SW480 (cell line): Measurements from ENCODE around the gene GLTPD2.
"Not testable (repeated sequence)": the region's sequence is repeated elsewhere in the genome, so short reads cannot be mapped to it uniquely, and the experiment has no call there.

Experiments
- DNase-seq: peaks from one replicate; pipeline ENCODE4 v3.0.0-alpha.2; 2016; ENCODE audit warnings: low spot score

Gene GLTPD2

GRCh38 chr17:4808378-4808767 lies 19.6 kb downstream of the GLTPD2 start:
- no peak for DNase-seq

GRCh38 chr17:4810696-4811290 lies 22.0 kb downstream of the GLTPD2 start:
- DNase-seq: no peak

GRCh38 chr17:4811471-4811870 lies 22.7 kb downstream of the GLTPD2 start:
- no peak for DNase-seq

DNA sequence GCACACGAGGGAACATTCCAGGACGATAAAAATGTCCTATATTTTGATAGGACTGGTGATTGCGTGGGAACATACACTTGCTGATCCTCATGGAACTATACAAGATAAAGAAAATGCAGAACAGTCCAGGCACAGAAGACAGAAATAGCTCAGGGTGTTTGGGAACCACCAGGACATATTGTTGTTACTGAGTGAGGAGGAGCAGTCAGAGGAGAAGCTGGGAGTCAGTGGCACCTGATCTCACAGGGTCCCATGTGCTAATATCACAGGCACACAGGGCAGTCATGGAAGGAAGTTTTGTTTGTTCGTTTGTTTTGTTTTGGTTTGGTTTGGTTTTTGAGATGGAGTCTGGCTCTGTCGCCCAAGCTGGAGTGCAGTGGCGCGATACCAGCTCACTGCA lies 23.9 kb downstream of the GLTPD2 start:
- no peak for DNase-seq

- DNase-seq: no peak
These were observed 26.4 kb downstream of the GLTPD2 start for GRCh38 chr17:4815043-4815675.

GRCh38 chr17:4816826-4817225 lies 28.1 kb downstream of the GLTPD2 start:
- no peak for DNase-seq

DNA sequence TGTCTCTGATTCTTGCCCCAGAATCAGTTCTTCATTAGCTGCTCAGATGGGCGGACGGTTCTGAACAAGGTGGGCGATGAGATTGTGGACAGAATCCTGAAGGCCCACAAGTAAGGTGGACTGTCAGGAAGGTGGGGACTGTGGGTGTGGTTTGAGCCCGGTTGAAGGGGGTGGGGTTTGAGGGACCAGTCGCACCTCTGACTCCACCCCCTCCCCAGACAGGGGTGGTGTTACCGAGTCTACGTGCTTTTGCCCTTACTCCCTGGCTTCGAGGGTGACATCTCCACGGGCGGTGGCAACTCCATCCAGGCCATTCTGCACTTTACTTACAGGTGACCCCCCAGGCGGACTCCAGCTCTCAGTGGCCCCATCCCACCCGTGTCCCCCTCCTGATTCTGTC lies 29.5 kb downstream of the GLTPD2 start:
- no peak for DNase-seq

GRCh38 chr17:4822835-4823234 lies 34.1 kb downstream of the GLTPD2 start:
- no peak for DNase-seq

- no peak for DNase-seq
These were observed 34.8 kb downstream of the GLTPD2 start for GRCh38 chr17:4823373-4824089.

GRCh38 chr17:4827399-4827798 lies 38.6 kb downstream of the GLTPD2 start:
- DNase-seq: no peak

GRCh38 chr17:4832829-4833177 lies 44.0 kb downstream of the GLTPD2 start:
- DNase-seq: not testable (repeated sequence)

DNA sequence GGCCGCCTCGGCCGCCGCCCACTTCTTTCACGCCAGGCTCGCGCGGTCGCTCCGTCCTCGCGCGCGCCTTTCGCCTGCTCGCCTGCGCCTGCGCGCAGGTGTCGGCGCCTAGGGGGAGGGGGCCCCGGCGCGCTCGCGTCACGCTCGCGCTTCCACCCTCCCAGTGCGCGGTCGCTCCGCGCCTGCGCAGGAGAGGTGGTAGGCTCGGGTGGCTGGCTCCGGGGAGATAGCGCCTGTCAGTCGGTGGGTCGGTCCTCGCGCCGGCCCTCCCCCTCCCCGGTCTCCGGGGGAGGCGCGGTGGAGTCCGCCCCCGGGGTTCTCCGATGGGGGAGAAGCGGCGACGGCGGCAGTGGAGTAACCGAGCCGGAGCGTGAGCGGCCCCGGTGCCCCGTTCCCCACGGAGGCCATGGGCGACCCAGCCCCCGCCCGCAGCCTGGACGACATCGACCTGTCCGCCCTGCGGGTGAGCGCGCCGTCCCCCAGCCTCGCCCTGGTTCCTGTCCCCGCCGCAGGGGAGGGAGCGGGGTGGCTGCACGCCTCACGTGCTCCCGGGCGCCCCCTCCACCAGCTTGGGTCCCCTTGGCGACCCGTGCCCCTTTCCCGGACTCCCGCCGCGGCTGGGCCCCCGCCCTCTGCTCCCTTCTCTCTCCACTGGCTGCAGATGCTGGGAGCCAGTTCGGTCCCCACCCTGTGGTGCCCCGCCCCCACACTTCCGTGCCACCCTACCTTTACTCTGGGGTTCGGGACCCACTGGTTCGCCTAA lies 44.6 kb downstream of the GLTPD2 start, which contains the start of gene MINK1:
TSS of gene MINK1 (plus strand) at position 163 of the 763 bp plus-strand sequence. CDS start at position 407, 244 bp downstream.
- peak; percentile 90 for DNase-seq

- peak; percentile 57 for DNase-seq
These were observed 45.3 kb downstream of the GLTPD2 start for GRCh38 chr17:4833941-4834680.

DNA sequence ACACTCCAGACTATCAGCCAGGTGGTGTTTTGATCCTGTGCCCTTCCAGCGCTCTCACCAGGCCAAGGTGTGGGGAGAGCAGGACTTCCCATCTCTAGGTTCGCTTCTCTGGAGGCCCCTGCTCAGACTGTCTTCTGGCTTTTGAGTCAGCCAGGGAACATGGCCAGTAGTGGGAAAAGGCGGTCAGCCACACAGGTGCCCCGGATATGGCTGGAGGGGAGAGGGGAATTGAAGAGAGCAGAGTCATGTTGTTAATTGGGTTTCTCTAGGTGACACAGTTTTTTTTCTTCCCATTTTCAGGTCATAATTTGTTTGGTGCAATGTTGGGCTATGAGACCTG lies 45.9 kb downstream of the GLTPD2 start:
- peak; percentile 32 for DNase-seq

DNA sequence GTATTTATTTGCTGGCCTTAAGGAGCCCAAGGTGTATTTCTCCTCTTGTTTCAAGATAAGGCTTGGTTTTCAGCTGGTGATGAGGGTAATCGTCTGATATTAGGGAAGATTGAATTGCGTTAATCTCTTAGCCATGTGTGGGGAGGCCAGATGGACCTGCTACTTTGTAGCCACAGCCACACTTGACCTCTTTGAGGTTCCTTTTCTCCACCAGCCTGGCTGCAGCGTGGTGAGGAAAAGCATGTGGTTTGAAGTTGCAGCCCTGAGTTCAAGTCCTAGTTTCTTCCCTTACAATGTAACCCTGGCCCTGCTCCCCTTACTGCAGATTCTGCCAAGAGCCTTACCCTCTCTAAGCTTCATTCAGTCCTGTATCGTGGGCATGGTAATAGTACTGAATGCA lies 47.5 kb downstream of the GLTPD2 start:
- no peak for DNase-seq

DNA sequence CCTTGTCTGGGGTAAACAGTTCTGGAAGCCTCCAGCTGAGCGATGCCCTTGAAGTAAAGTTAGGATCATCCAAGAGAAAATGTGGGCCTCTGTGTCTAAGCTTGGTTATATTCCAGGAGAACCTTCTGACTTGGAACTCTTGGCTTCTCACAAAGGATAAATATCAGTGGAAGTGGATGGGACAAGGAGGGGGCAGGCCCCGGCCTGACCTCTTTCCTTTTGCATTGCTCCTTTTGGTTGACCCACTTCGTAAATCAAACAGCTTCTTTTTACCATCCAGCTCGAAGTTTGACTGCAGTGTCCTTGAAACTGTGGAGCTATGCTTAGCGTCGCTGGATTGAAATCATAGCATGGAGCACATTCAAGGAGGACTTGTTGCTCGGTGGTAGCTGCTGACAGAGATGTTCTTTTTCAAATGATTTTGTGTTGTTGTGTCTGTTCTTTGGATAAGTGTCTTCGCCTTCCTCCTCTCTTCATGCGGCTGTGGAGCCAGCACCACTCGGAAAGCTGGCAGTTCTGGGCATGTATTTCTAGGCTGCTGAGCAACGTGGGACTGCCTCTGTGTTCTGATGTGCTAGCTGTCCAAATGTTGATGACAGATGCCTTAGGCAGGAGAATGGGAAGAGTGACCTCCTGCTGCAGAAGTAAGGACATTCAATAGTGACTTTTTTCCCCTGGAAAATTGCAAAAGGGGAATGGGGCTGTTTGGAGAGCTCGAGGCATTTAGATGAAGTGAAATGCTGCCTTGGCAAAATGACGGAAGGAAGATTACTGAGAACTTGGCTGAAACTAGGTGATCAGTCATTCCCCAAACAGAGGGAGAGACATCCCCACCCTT lies 48.9 kb downstream of the GLTPD2 start:
- no peak for DNase-seq

DNA sequence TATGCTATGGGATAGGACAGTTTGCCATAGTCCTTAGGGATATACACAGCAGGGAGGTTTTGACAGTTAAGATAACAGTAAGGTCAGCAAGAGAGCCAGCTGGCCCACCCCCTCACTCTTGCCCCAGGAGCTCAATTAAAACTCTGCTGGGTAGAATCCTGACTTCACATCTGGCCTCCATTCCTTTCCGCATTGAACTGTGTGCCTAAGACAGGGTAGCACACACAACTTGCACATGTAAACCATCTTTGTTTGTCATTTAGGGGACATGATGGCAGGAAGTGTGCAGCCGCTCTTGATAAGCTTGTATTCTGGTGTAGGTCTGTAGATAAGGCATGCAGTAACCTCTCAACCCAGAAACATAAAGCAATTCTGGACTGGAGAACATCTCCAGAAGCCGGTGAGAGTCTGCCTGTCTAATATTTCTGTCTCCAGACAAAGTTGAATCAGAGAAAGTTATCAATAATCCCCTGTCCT lies 49.6 kb downstream of the GLTPD2 start:
- no peak for DNase-seq

DNA sequence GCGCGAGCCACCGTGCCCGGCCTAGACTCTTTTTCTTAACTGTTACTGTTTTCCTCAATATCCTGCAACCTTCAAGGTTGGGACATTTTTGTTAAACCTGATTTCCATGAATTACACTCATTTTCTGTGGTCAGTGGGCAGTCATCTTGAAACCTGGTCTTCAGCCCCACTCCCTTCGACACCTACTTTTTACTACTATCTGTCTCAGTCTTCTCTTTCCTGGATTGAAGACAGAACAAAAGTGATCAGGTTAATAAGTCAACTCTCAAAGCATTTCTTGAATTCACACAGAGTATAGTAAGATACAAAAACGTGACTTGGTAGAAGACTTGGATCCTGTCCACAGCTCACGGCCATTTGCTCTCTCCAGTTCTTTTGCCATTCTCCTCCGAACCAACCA lies 50.5 kb downstream of the GLTPD2 start:
- DNase-seq: no peak
